HEK293T (cell line): Measurements from ENCODE around the gene GALNT2.

ENCODE experiments used
- CTCF ChIA-PET: fragments of 350-600 bp; formaldehyde crosslinking; extraction: SDS; loops from one replicate; lab custom pipeline; 2021; ENCODE audit warnings: antibody characterized with exemption, inconsistent platforms; lab: Yijun Ruan, JAX
- POLR2A ChIA-PET: fragments of 350-600 bp; formaldehyde crosslinking; extraction: SDS; loops from one replicate; lab custom pipeline; 2020; ENCODE audit warnings: antibody characterized with exemption, inconsistent platforms; lab: Yijun Ruan, JAX
- DNase-seq: peaks from one replicate; pipeline ENCODE4 v3.0.0; 2012; ENCODE audit warnings: mixed read lengths; ENCODE audit errors: extremely low spot score
- ARNT ChIP-seq: fragments of 450-650 bp; IDR thresholded peaks from 2 replicates; pipeline ENCODE4 v1.6.1; 2017; ENCODE audit warnings: mild to moderate bottlenecking
- BHLHE40 ChIP-seq: fragments of 450-650 bp; IDR thresholded peaks from 2 replicates; pipeline ENCODE4 v1.6.1; 2016; ENCODE audit warnings: mild to moderate bottlenecking, moderate library complexity, borderline replicate concordance
- CTBP1 ChIP-seq: fragments of 450-650 bp; IDR thresholded peaks from 2 replicates; pipeline ENCODE4 v1.6.1; 2016; ENCODE audit warnings: borderline replicate concordance
- ELF4 ChIP-seq: fragments of 450-650 bp; IDR thresholded peaks from 2 replicates; pipeline ENCODE4 v1.6.1; 2017; ENCODE audit warnings: antibody characterized with exemption
- FOXA1 ChIP-seq: fragments of 450-650 bp; IDR thresholded peaks from 2 replicates; pipeline ENCODE4 v1.6.1; 2016; ENCODE audit warnings: mild to moderate bottlenecking
- FOXK2 ChIP-seq: fragments of 450-650 bp; IDR thresholded peaks from 2 replicates; pipeline ENCODE4 v1.6.1; 2016; ENCODE audit warnings: mild to moderate bottlenecking
- FOXM1 ChIP-seq: fragments of 450-650 bp; IDR thresholded peaks from 2 replicates; pipeline ENCODE4 v1.6.1; 2017; ENCODE audit warnings: mild to moderate bottlenecking, borderline replicate concordance
- HDGF ChIP-seq: fragments of 450-650 bp; IDR thresholded peaks from 2 replicates; pipeline ENCODE4 v1.6.1; 2017; ENCODE audit warnings: antibody characterized with exemption, borderline replicate concordance
- L3MBTL2 ChIP-seq: fragments of 450-650 bp; conservative IDR thresholded peaks from 2 replicates; pipeline ENCODE4 v1.6.1; 2016; ENCODE audit warnings: mild to moderate bottlenecking
- LEF1 ChIP-seq: fragments of 450-650 bp; IDR thresholded peaks from 2 replicates; pipeline ENCODE4 v1.6.1; 2017; ENCODE audit warnings: mild to moderate bottlenecking, borderline replicate concordance
- NFRKB ChIP-seq: fragments of 450-650 bp; IDR thresholded peaks from 2 replicates; pipeline ENCODE4 v1.6.1; 2016; ENCODE audit warnings: mild to moderate bottlenecking, moderate library complexity
- PKNOX1 ChIP-seq: fragments of 450-650 bp; IDR thresholded peaks from 2 replicates; pipeline ENCODE4 v1.6.1; 2016
- SP1 ChIP-seq: fragments of 450-650 bp; IDR thresholded peaks from 2 replicates; pipeline ENCODE4 v1.6.1; 2017
- SUZ12 ChIP-seq: fragments of 450-650 bp; IDR thresholded peaks from 2 replicates; pipeline ENCODE4 v1.6.1; 2016; ENCODE audit warnings: mild to moderate bottlenecking
- TARDBP ChIP-seq: fragments of 450-650 bp; IDR thresholded peaks from 2 replicates; pipeline ENCODE4 v1.6.1; 2016
- ZNF384 ChIP-seq: fragments of 450-650 bp; IDR thresholded peaks from 2 replicates; pipeline ENCODE4 v1.6.1; 2016

GALNT2 gene

DNA sequence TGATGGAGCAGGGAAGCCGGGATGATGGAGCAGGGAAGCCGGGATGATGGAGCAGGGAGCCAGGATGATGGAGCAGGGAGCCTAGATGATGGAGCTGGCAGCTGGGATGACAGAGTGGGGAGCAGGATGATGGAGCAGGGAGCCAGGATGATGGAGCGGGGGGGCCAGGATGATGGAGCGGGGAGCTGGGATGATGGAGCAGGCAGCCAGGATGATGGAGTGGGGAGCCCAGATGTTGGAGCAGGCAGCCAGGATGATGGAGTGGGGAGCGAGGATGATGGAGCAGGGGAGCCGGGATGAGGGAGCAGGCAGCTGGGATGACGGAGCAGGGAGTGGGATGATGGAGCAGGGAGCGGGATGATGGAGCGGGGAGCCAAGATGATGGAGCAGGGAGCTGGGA lies 16.0 kb downstream of the GALNT2 start:
- ChIA-PET POLR2A (no interaction called here), CTCF (no interaction called here)
- no peak for TF ChIP-seq PKNOX1
- TF ChIP-seq FOXM1 = no peak
- no peak for TF ChIP-seq LEF1
- TF ChIP-seq NFRKB = no peak
- TF ChIP-seq TARDBP = no peak
- no peak for TF ChIP-seq ELF4
- TF ChIP-seq L3MBTL2 = no peak
- no peak for TF ChIP-seq FOXA1
- TF ChIP-seq ARNT = no peak
- TF ChIP-seq BHLHE40 = no peak
- TF ChIP-seq SP1 = no peak
- TF ChIP-seq CTBP1 = no peak
- TF ChIP-seq ZNF384 = no peak
- no peak for TF ChIP-seq SUZ12
- TF ChIP-seq FOXK2 = no peak
- no peak for TF ChIP-seq HDGF
- no peak for DNase-seq

- CTCF ChIA-PET = interaction anchor here (0.7 kb wide), 1 partner anchor 91 kb away, joined by 3 read pairs; no protein-coding TSS in a partner anchor
Observed at GRCh38 chr1:230083746-230084407, 16.8 kb downstream of the GALNT2 start.

DNA sequence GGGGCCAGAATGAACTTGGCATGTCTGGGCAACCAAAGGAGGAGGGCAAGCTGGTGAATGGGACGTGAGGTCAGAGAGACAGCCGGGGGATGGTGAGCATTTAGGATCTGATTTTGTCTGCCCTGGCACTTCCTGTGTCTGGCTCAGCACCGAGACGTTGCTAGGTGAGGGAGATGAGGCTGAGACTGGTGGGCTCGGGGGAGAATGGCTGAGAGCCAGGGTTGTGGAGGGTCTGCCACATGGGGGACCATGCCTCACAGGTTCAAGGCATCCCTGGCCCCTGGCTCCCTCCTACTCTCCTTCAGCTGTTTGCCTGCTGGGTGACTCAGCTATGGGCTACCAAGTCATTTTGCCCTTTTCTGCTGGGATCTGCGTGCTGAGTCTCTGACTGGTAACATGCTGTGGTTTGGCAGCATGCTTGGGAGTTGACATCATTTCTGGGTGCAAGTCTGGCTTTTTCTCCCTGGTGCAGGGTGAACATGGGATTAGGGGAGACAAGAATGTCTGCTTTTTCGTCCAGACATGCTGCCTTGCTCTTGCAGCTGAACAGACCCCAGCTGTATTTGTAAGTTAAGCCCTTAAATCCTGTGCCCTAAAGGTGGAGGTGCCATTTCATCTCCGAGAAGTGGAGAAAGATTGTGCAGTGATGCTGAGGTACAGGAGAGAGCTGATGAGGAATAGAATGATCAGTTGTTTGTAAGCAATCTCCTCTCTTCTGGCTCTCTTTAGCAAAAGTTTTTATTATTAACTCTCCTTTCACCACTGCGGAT lies 17.6 kb downstream of the GALNT2 start:
- POLR2A ChIA-PET = no interaction called here

More at GRCh38 chr1:230083746-230084407, 16.8 kb downstream of the GALNT2 start:
- DNase-seq = no peak
- TF ChIP-seq ELF4 (no peak), FOXA1 (no peak), HDGF (no peak), PKNOX1 (no peak), TARDBP (no peak), SP1 (no peak), BHLHE40 (no peak)
- POLR2A ChIA-PET = no interaction called here

DNA sequence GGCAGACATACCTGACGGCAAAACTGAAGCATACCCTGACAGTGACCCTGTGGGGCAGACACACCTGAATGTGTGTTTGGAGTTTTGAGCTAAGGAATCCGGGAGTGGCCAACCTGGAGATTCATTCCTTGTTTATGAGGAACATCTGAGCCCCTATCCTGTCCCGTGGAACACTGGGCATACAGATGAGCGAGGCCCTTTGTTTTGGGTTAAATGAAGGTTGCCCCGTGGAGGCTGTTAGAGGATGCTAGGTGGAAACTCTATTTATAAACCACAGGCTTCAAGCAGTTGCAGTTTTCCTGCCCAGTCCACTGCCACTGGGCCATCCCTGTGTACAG lies 18.1 kb downstream of the GALNT2 start:
- TF ChIP-seq LEF1 = no peak
- no peak for TF ChIP-seq SP1
- no peak for TF ChIP-seq TARDBP
- no peak for TF ChIP-seq FOXK2
- no peak for TF ChIP-seq ARNT
- TF ChIP-seq PKNOX1 = no peak
- no peak for TF ChIP-seq FOXA1
- TF ChIP-seq SUZ12 = no peak
- no peak for TF ChIP-seq FOXM1
- ChIA-PET CTCF (no interaction called here), POLR2A (no interaction called here)
- no peak for DNase-seq

More for the DNA sequence above, 17.6 kb downstream of the GALNT2 start:
- TF ChIP-seq TARDBP (no peak), FOXM1 (no peak), LEF1 (no peak), L3MBTL2 (no peak), ELF4 (no peak), SP1 (no peak), HDGF (no peak), ARNT (no peak), ZNF384 (no peak), PKNOX1 (no peak)
- DNase-seq = no peak
- CTCF ChIA-PET = no interaction called here

GRCh38 chr1:230086151-230086550 lies 19.1 kb downstream of the GALNT2 start:
- CTCF ChIA-PET = no interaction called here

More at GRCh38 chr1:230086151-230086550, 19.1 kb downstream of the GALNT2 start:
- TF ChIP-seq FOXA1 (no peak), SP1 (no peak), TARDBP (no peak), PKNOX1 (no peak), ARNT (no peak), HDGF (no peak), BHLHE40 (no peak), LEF1 (no peak), CTBP1 (no peak), ZNF384 (no peak), L3MBTL2 (no peak), FOXM1 (no peak), SUZ12 (no peak), ELF4 (no peak), FOXK2 (no peak), NFRKB (no peak)
- POLR2A ChIA-PET = no interaction called here
- DNase-seq = no peak
